IMR-90 (cell line): ENCODE data around the gene C16orf82. TPM values are rescaled to one million over a fixed set of nuclear protein-coding genes. Genes with fewer than 3 reads are reported as not detected.

ENCODE experiments used
- ATAC-seq: fragments of 200-7000 bp; cut with Tn5 transposase; 2 replicates; pipeline ENCODE4 v1.9.1; 2020; ENCODE audit warnings: low read depth, mild to moderate bottlenecking, moderate library complexity
- BruUV-seq: library from RNA; stranded (reverse); fragments of 400-500 nt; replicated peaks from 2 replicates; lab custom pipeline; 2021; lab: Mats Ljungman, UMichigan
- CTCF ChIA-PET: fragments of 300-600 bp; formaldehyde crosslinking; extraction: SDS; loops from one replicate; lab custom pipeline; 2021; ENCODE audit warnings: antibody characterized with exemption; lab: Yijun Ruan, JAX
- POLR2A ChIA-PET: fragments of 300-600 bp; sonication (Branson Sonifier 250); formaldehyde crosslinking; loops from one replicate; lab custom pipeline; 2022; ENCODE audit warnings: antibody characterized with exemption; ENCODE audit not compliant: unreplicated experiment; lab: Charles Lee
- DNase-seq: peaks from one replicate; pipeline ENCODE4 v3.0.0; 2013
- H2AFZ ChIP-seq: replicated peaks from 2 replicates; pipeline ENCODE3; 2013; ENCODE audit warnings: low read length, mild to moderate bottlenecking; ENCODE audit not compliant: poor library complexity
- H2AK5ac ChIP-seq: 2 replicates; pipeline ENCODE4 v1.6.1; 2013; ENCODE audit warnings: low read depth, low read length, inconsistent platforms
- H2AK9ac ChIP-seq: replicated peaks from 2 replicates; pipeline ENCODE3; 2013; ENCODE audit warnings: mild to moderate bottlenecking, low read depth, low read length, moderate library complexity; ENCODE audit not compliant: poor library complexity
- H2BK120ac ChIP-seq: 2 replicates; pipeline ENCODE4 v1.6.1; 2013; ENCODE audit warnings: low read depth, low read length, inconsistent platforms
- H2BK15ac ChIP-seq: 3 replicates; pipeline ENCODE4 v1.6.1; 2013; ENCODE audit warnings: low read depth, low read length, inconsistent platforms
- H2BK20ac ChIP-seq: 2 replicates; pipeline ENCODE4 v1.6.1; 2013; ENCODE audit warnings: low read depth, mild to moderate bottlenecking, inconsistent platforms, low read length, moderate library complexity
- H2BK5ac ChIP-seq: 2 replicates; pipeline ENCODE4 v1.6.1; 2013; ENCODE audit warnings: mild to moderate bottlenecking, low read depth, low read length, inconsistent platforms; ENCODE audit not compliant: poor library complexity, severe bottlenecking
- H3K14ac ChIP-seq: replicated peaks from 2 replicates; pipeline ENCODE4 v1.6.1; 2013; ENCODE audit warnings: low read depth, low read length, inconsistent platforms
- H3K18ac ChIP-seq: 2 replicates; pipeline ENCODE4 v1.6.1; 2013; ENCODE audit warnings: low read depth, low read length, control low read depth
- H3K23ac ChIP-seq: 2 replicates; pipeline ENCODE4 v1.6.1; 2013; ENCODE audit warnings: low read depth, low read length, inconsistent platforms
- H3K27ac ChIP-seq: 2 replicates; pipeline ENCODE4 v1.5.1; 2013; ENCODE audit warnings: mild to moderate bottlenecking, control low read depth, low read length; ENCODE audit not compliant: insufficient read depth
- H3K27me3 ChIP-seq: 2 replicates; pipeline ENCODE4 v1.6.1; 2013; ENCODE audit warnings: low read length; ENCODE audit not compliant: control insufficient read depth, insufficient read depth
- H3K36me3 ChIP-seq: 2 replicates; pipeline ENCODE4 v1.6.1; 2013; ENCODE audit warnings: low read length, mixed read lengths; ENCODE audit not compliant: control insufficient read depth, insufficient read depth
- H3K4ac ChIP-seq: 2 replicates; pipeline ENCODE4 v1.6.1; 2013; ENCODE audit warnings: low read depth, low read length, inconsistent platforms
- H3K4me1 ChIP-seq: 2 replicates; pipeline ENCODE4 v1.6.1; 2013; ENCODE audit warnings: low read length, mixed read lengths; ENCODE audit not compliant: control insufficient read depth, insufficient read depth
- H3K4me2 ChIP-seq: 2 replicates; pipeline ENCODE4 v1.6.1; 2013; ENCODE audit warnings: low read depth, mild to moderate bottlenecking, control low read depth, low read length, moderate library complexity
- H3K4me3 ChIP-seq: 2 replicates; pipeline ENCODE4 v1.5.1; 2013; ENCODE audit warnings: low read depth, mild to moderate bottlenecking, control low read depth, low read length, moderate library complexity; ENCODE audit not compliant: insufficient read depth
- H3K56ac ChIP-seq: 2 replicates; pipeline ENCODE4 v1.6.1; 2013; ENCODE audit warnings: low read length, inconsistent platforms; ENCODE audit not compliant: insufficient read depth; ENCODE audit errors: extremely low read depth
- H3K79me1 ChIP-seq, 2 experiments: 2 replicates each; pipeline ENCODE4 v1.6.1; 2013; ENCODE audit warnings: low read length in 2 of 2, inconsistent platforms in 1 of 2, low read depth in 1 of 2
- H3K9ac ChIP-seq: 2 replicates; pipeline ENCODE4 v1.6.1; 2013; ENCODE audit warnings: low read depth, low read length, control low read depth
- H3K9me1 ChIP-seq: 2 replicates; pipeline ENCODE4 v1.6.1; 2013; ENCODE audit warnings: low read length, inconsistent platforms; ENCODE audit not compliant: insufficient read depth
- H3K9me3 ChIP-seq: 2 replicates; pipeline ENCODE4 v1.6.1; 2013; ENCODE audit warnings: low read length; ENCODE audit not compliant: control insufficient read depth, insufficient read depth
- H4K20me1 ChIP-seq: 2 replicates; pipeline ENCODE4 v1.6.1; 2013; ENCODE audit warnings: low read length, inconsistent platforms; ENCODE audit not compliant: insufficient read depth
- H4K5ac ChIP-seq: 2 replicates; pipeline ENCODE4 v1.6.1; 2013; ENCODE audit warnings: mild to moderate bottlenecking, low read depth, low read length, control low read depth
- H4K8ac ChIP-seq, 2 experiments: 2 replicates each; pipeline ENCODE4 v1.6.1; 2013; ENCODE audit warnings: low read depth in 2 of 2, low read length in 2 of 2, control low read depth in 1 of 2, inconsistent platforms in 1 of 2
- H4K91ac ChIP-seq: 2 replicates; pipeline ENCODE4 v1.6.1; 2013; ENCODE audit warnings: low read depth, low read length, inconsistent platforms; ENCODE audit not compliant: insufficient read depth
- BHLHE40 ChIP-seq: fragments of 150-350 bp; IDR thresholded peaks from 2 replicates; pipeline ENCODE4 v1.6.1; 2016; ENCODE audit warnings: mild to moderate bottlenecking, low read depth, low read length
- CEBPB ChIP-seq: IDR thresholded peaks from 2 replicates; pipeline ENCODE4 v1.6.1; 2012; ENCODE audit warnings: low read depth, low read length, improper control_type of control experiment
- CHD1 ChIP-seq: IDR thresholded peaks from 2 replicates; pipeline ENCODE4 v1.6.1; 2012; ENCODE audit warnings: low read depth, low read length, improper control_type of control experiment
- FOS ChIP-seq: fragments of 150-350 bp; IDR thresholded peaks from 2 replicates; pipeline ENCODE4 v1.6.1; 2016; ENCODE audit warnings: low read depth, low read length
- MAZ ChIP-seq: IDR thresholded peaks from 2 replicates; pipeline ENCODE4 v1.6.1; 2012; ENCODE audit warnings: low read depth, mild to moderate bottlenecking, low read length, improper control_type of control experiment, moderate library complexity, borderline replicate concordance
- MXI1 ChIP-seq: IDR thresholded peaks from 2 replicates; pipeline ENCODE4 v1.6.1; 2012; ENCODE audit warnings: low read depth, mild to moderate bottlenecking, low read length, moderate library complexity, borderline replicate concordance
- NFE2L2 ChIP-seq: fragments of 150-350 bp; IDR thresholded peaks from 2 replicates; pipeline ENCODE4 v1.6.1; 2016; ENCODE audit warnings: low read depth, mild to moderate bottlenecking, low read length
- POLR2A ChIP-seq: IDR thresholded peaks from 2 replicates; pipeline ENCODE4 v1.6.1; 2012; ENCODE audit warnings: mild to moderate bottlenecking, low read depth, low read length
- RAD21 ChIP-seq: IDR thresholded peaks from 2 replicates; pipeline ENCODE4 v1.6.1; 2012; ENCODE audit warnings: low read length, improper control_type of control experiment
- RFX5 ChIP-seq: IDR thresholded peaks from 2 replicates; pipeline ENCODE4 v1.8.0; 2012; ENCODE audit warnings: low read depth, mild to moderate bottlenecking, low read length, moderate library complexity
- SMC3 ChIP-seq: fragments of 150-350 bp; IDR thresholded peaks from 2 replicates; pipeline ENCODE4 v1.6.1; 2016; ENCODE audit warnings: low read depth, mild to moderate bottlenecking, antibody characterized with exemption, low read length, moderate library complexity
- WGBS, 2 experiments: methylation state at CpG; one replicate each; pipeline versions ENCODE4 v1.1.5 to v1.1.7; 2013; ENCODE audit warnings: missing lambda C conversion rate in 2 of 2; ENCODE audit not compliant: insufficient read length in 1 of 2; ENCODE audit errors: extremely low coverage in 2 of 2; 5-methylcytosine and 5-hydroxymethylcytosine counted together
- dilution Hi-C: fragments of 300-500 bp; cut with HindIII; formaldehyde crosslinking; loops from one replicate; pipeline ENCODE4 v1.14.3; 2018; ENCODE audit warnings: low sequenced_read_pairs; ENCODE audit not compliant: unreplicated experiment
- in situ Hi-C: fragments of 300-500 bp; cut with MboI; formaldehyde crosslinking; loops from 3 replicates; pipeline ENCODE4 v1.14.3; 2019; ENCODE audit warnings: low sequenced_read_pairs, inconsistent platforms, mixed read lengths
- intact Hi-C: fragments of 100-400 bp; cut with micrococcal nuclease; formaldehyde crosslinking; loops from 2 replicates; pipeline ENCODE4 v1.10.0; 2022
- polyA plus RNA-seq, 3 experiments: library from polyadenylated mRNA; depleted of rRNA; stranded (reverse); fragments of >200 nt; gene quantifications; 2 replicates each; pipeline ENCODE4 v1.2.3, GENCODE V29; 2012; ENCODE audit warnings: low replicate concordance in 1 of 3
- total RNA-seq: library from RNA; depleted of rRNA; stranded (reverse); fragments of >200 nt; gene quantifications from 2 replicates; pipeline ENCODE4 v1.2.3, GENCODE V29; 2012
- TF ChIP-seq, protein P1 (sequence below): conservative IDR thresholded peaks from 2 replicates; pipeline ENCODE4 v1.5.1; 2012; ENCODE audit warnings: mild to moderate bottlenecking, low read depth, low read length, improper control_type of control experiment
- TF ChIP-seq, protein P2 (sequence below): fragments of 150-350 bp; IDR thresholded peaks from 2 replicates; pipeline ENCODE4 v1.6.1; 2016; ENCODE audit warnings: low read depth, mild to moderate bottlenecking, low read length, moderate library complexity, borderline replicate concordance

C16orf82 gene
- total and polyA plus RNA-seq, 2 of the 4 experiments (the other 2 are of a cell fraction): not detected

DNA sequence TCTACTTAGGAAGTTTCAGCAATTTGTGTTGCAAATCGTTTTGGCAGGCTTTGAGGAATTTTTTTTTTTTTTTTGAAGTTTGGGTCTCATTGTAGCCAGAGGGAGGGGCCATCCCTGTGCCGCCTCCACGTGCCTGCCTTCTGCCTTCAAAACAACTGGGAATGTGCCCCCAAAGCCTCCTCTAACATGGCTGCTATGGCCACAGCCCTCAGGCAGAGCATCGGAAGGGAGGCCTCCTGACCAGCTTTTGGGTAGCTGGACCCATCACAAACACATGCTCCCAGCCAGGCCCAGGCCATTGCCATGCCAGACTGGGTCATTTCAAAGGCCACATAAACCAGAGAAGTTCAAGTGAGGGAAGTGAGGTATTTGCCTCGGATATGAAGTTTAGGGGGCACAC, 21.5 kb downstream of the C16orf82 start:
- Histone ChIP-seq H4K8ac (no peak overlapping the region), H2BK5ac (no peak overlapping the region), H3K79me1 (no peaks in the 10 kb centered on the region), H3K56ac (no peak overlapping the region), H3K9me1 (no peaks in the 10 kb centered on the region), H3K36me3 (no peaks in the 10 kb centered on the region), H2AFZ (no peak overlapping the region), H4K5ac (no peak overlapping the region), H4K20me1 (no peaks in the 10 kb centered on the region), H2BK15ac (no peak overlapping the region), H3K4ac (no peak overlapping the region), H2AK9ac (no peak overlapping the region), H3K14ac (no peak overlapping the region), H3K27me3 (peaks cover 6% of the 10 kb centered on the region), H3K4me2 (no peak overlapping the region), H3K4me1 (no peaks in the 10 kb centered on the region), H3K23ac (no peak overlapping the region), H3K27ac (no peak overlapping the region), H2BK20ac (no peak overlapping the region), H3K9me3 (no peaks in the 10 kb centered on the region), H3K9ac (no peak overlapping the region), H3K4me3 (no peak overlapping the region), H4K91ac (no peak overlapping the region), H2AK5ac (no peak overlapping the region), H2BK120ac (no peak overlapping the region), H3K18ac (no peak overlapping the region)
- no TSS peak for BruUV-seq
- dilution Hi-C loops (no loop called here), intact Hi-C loops (no loop called here), in situ Hi-C loops (no loop called here)
- ChIA-PET CTCF (interaction anchor here (0.6 kb wide), 1 partner anchor 478 kb away, joined by 3 read pairs; no protein-coding TSS in a partner anchor), POLR2A (no interaction called here)
- WGBS, 2 experiments: no CpG with 5 or more reads among the region's 5 CpGs
- TF ChIP-seq MAZ (no peak), RFX5 (no peak), BHLHE40 (no peak), MXI1 (no peak), RAD21 (no peak), CEBPB (no peak), NFE2L2 (no peak), FOS (no peak), SMC3 (no peak), POLR2A (no peak), CHD1 (no peak)
- TF ChIP-seq, protein P1, sequence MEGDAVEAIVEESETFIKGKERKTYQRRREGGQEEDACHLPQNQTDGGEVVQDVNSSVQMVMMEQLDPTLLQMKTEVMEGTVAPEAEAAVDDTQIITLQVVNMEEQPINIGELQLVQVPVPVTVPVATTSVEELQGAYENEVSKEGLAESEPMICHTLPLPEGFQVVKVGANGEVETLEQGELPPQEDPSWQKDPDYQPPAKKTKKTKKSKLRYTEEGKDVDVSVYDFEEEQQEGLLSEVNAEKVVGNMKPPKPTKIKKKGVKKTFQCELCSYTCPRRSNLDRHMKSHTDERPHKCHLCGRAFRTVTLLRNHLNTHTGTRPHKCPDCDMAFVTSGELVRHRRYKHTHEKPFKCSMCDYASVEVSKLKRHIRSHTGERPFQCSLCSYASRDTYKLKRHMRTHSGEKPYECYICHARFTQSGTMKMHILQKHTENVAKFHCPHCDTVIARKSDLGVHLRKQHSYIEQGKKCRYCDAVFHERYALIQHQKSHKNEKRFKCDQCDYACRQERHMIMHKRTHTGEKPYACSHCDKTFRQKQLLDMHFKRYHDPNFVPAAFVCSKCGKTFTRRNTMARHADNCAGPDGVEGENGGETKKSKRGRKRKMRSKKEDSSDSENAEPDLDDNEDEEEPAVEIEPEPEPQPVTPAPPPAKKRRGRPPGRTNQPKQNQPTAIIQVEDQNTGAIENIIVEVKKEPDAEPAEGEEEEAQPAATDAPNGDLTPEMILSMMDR: no peak
- TF ChIP-seq, protein P2, sequence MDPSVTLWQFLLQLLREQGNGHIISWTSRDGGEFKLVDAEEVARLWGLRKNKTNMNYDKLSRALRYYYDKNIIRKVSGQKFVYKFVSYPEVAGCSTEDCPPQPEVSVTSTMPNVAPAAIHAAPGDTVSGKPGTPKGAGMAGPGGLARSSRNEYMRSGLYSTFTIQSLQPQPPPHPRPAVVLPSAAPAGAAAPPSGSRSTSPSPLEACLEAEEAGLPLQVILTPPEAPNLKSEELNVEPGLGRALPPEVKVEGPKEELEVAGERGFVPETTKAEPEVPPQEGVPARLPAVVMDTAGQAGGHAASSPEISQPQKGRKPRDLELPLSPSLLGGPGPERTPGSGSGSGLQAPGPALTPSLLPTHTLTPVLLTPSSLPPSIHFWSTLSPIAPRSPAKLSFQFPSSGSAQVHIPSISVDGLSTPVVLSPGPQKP: no peak
- DNase-seq (no peak), ATAC-seq (no peak)
